Measurements from ENCODE around the gene EDEM2.
"Not testable (repeated sequence)": the region's sequence is repeated elsewhere in the genome, so short reads cannot be mapped to it uniquely, and the experiment has no call there.

The EDEM2 gene

GRCh38 chr20:35071436-35072153 lies 75.5 kb downstream of the EDEM2 start:
- not testable (repeated sequence) for H3K9ac ChIP-seq (ENCODE audit: low read depth in 1 of 2, low read length in 2 of 2); H3K27me3 ChIP-seq (ENCODE audit: control insufficient read depth in 1 of 2, insufficient read depth in 2 of 2, low read length in 2 of 2); H3K4me3 ChIP-seq (ENCODE audit: low read depth in 1 of 2, low read length in 2 of 2); H3K9me3 ChIP-seq (ENCODE audit: control insufficient read depth in 1 of 2, low read length in 2 of 2); H3K4me1 ChIP-seq (ENCODE audit: control insufficient read depth in 1 of 2, insufficient read depth in 2 of 2, low read length in 2 of 2); H3K27ac ChIP-seq (ENCODE audit: low read depth, low read length)
- peaks cover 4 to 13% of the 10 kb centered on the region in 2 donors for H3K36me3 ChIP-seq (ENCODE audit: control insufficient read depth in 1 of 2, insufficient read depth in 2 of 2, low read length in 2 of 2)

- no peaks in the 10 kb centered on the region for H3K27me3 ChIP-seq (ENCODE audit: control insufficient read depth in 1 of 2, insufficient read depth in 2 of 2, low read length in 2 of 2)
These were observed 80.9 kb downstream of the EDEM2 start for GRCh38 chr20:35066194-35066593.

More at GRCh38 chr20:35066194-35066593, 80.9 kb downstream of the EDEM2 start:
- Histone ChIP-seq H3K27ac (ENCODE audit: low read depth, low read length) (no peak overlapping the region), H3K9ac (ENCODE audit: low read depth in 1 of 2, low read length in 2 of 2) (no peak overlapping the region), H3K4me3 (ENCODE audit: low read depth in 1 of 2, low read length in 2 of 2) (no peak overlapping the region), H3K4me1 (ENCODE audit: control insufficient read depth in 1 of 2, insufficient read depth in 2 of 2, low read length in 2 of 2) (no peaks in the 10 kb centered on the region), H3K36me3 (ENCODE audit: control insufficient read depth in 1 of 2, insufficient read depth in 2 of 2, low read length in 2 of 2) (peaks cover 4 to 22% of the 10 kb centered on the region in 2 donors), H3K9me3 (ENCODE audit: control insufficient read depth in 1 of 2, low read length in 2 of 2) (no peaks in the 10 kb centered on the region)

Data from duodenal mucosa (tissue), 2 donors.